BLaER1 treated with 17β-estradiol and CSF1 and Interleukin-3, amounts not matched to agents 10 nM and 100 nM (cell line): Measurements from ENCODE around the gene TEAD3.

ENCODE experiments used
- H3K27ac ChIP-seq, 11 experiments: shearing (Covaris generic); formaldehyde crosslinking; 2 replicates each; pipeline ENCODE4 v1.8.1; 2022
- H3K27me3 ChIP-seq, 11 experiments: shearing (Covaris generic); formaldehyde crosslinking; 2 replicates each; pipeline ENCODE4 v1.8.1; 2022
- H3K36me3 ChIP-seq, 11 experiments: shearing (Covaris generic); formaldehyde crosslinking; 2 replicates each; pipeline ENCODE4 v1.8.1; 2022
- H3K4me1 ChIP-seq, 10 experiments: shearing (Covaris generic); formaldehyde crosslinking; 2 replicates each; pipeline ENCODE4 v1.8.1; 2022
- H3K4me2 ChIP-seq, 11 experiments: shearing (Covaris generic); formaldehyde crosslinking; 2 replicates each; pipeline ENCODE4 v1.8.1; 2022
- H3K4me3 ChIP-seq, 10 experiments: shearing (Covaris generic); formaldehyde crosslinking; 2 replicates each; pipeline ENCODE4 v1.8.1; 2022
- H3K9ac ChIP-seq, 11 experiments: shearing (Covaris generic); formaldehyde crosslinking; 2 replicates each; pipeline ENCODE4 v1.8.1; 2022
- H3K9me3 ChIP-seq, 11 experiments: shearing (Covaris generic); formaldehyde crosslinking; replicated peaks in 1 of 11; 2 replicates each; pipeline ENCODE4 v1.8.1; 2022
- H4K20me1 ChIP-seq, 11 experiments: shearing (Covaris generic); formaldehyde crosslinking; 2 replicates each; pipeline ENCODE4 v1.8.1; 2022
- Cebpa-rat ChIP-seq, 11 experiments: shearing (Covaris generic); IDR thresholded peaks; 2 replicates each; pipeline ENCODE4 v1.8.1; 2022

TEAD3 gene

DNA sequence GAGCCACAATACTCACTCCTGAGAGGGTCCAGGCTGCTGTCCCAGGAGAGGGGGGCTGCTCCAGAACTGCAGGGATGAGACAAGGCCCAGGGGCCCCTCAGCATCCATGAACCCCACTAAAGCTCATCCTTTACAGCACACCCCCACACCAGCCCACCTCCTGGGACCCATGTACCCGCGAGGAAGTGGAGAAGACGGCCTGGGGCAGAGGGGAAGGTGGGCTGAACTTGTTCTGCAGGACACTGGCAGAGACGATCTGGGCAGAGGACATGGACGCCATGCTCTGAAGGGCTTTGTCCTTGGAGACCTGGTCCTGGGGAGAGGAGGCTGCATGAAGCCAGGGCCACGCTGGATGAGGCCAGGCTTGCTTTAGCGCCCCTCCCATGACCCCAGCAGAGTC lies 18.6 kb downstream of the TEAD3 start:
- Histone ChIP-seq H3K9ac (no peak overlapping the region), H3K27me3 (no peaks in the 10 kb centered on the region), H3K36me3 (peaks cover 2 to 22% (median 18%) of the 10 kb centered on the region in 11 experiments; a peak in 21 of 22 replicates), H3K4me3 (no peak overlapping the region), H4K20me1 (peaks cover 10 to 52% (median 32%) of the 10 kb centered on the region in 11 experiments; a peak in 21 of 22 replicates), H3K27ac (no peak overlapping the region), H3K4me1 (peaks cover 0 to 11% (median 0%) of the 10 kb centered on the region in 10 experiments; a peak in 3 of 20 replicates), H3K4me2 (no peak overlapping the region), H3K9me3 (no peaks in the 10 kb centered on the region)
- no peak for TF ChIP-seq Cebpa-rat (IDR thresholded peaks at IDR 0.05)

DNA sequence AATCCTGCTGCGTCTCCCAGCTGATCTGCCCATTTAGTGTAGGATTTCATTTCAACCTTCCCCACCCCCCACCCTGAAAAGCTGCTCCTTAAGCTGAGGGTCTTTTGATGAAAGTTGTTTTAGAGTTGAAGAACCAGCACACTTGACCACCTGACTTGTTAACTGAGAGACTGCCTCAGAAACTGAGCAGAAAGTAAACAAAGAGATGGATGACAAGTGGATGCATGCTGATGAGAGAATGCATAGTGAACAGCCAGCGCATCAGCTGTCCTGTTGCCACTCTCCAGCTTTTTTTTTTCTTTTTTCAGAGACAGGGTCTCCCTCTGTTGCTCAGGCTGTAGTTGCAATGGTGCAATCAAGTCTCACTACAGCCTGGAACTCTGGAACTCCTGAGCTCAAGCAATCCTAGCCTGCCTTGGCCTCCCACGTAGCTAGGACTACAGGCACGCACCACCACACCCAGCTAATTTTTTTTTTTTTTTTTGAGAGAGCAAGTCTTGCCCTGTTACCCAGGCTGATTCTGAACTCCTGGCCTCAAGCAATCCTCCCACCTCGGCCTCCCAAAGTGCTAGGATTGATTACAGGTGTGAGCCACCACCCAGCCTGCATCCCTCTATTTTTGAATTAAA lies 19.2 kb downstream of the TEAD3 start:
- Histone ChIP-seq H3K36me3 (peaks cover 8 to 28% (median 24%) of the 10 kb centered on the region in 11 experiments), H3K9ac (no peak overlapping the region)
- no peak for TF ChIP-seq Cebpa-rat (IDR thresholded peaks at IDR 0.05)

GRCh38 chr6:35477028-35477427 lies 19.9 kb downstream of the TEAD3 start:
- no peaks in the 10 kb centered on the region for H3K27me3 ChIP-seq
- H4K20me1 ChIP-seq: peaks cover 21 to 65% (median 45%) of the 10 kb centered on the region in 11 experiments; a peak in 21 of 22 replicates
- H3K4me3 ChIP-seq: no peak overlapping the region
- no peak for TF ChIP-seq Cebpa-rat (IDR thresholded peaks at IDR 0.05)
- H3K36me3 ChIP-seq: peaks cover 14 to 34% (median 30%) of the 10 kb centered on the region in 11 experiments
- H3K9ac ChIP-seq: no peak overlapping the region
- no peak overlapping the region for H3K4me2 ChIP-seq
- no peak overlapping the region for H3K27ac ChIP-seq
- no peaks in the 10 kb centered on the region for H3K9me3 ChIP-seq
- H3K4me1 ChIP-seq: peaks cover 0 to 21% (median 4%) of the 10 kb centered on the region in 10 experiments; a peak in 11 of 20 replicates

More for the DNA sequence above, 19.2 kb downstream of the TEAD3 start:
- peaks cover 15 to 58% (median 38%) of the 10 kb centered on the region in 11 experiments; a peak in 21 of 22 replicates for H4K20me1 ChIP-seq
- H3K27ac ChIP-seq: no peak overlapping the region
- H3K27me3 ChIP-seq: no peaks in the 10 kb centered on the region
- no peak overlapping the region for H3K4me2 ChIP-seq
- H3K4me1 ChIP-seq: peaks cover 0 to 15% (median 0%) of the 10 kb centered on the region in 10 experiments; a peak in 5 of 20 replicates
- H3K9me3 ChIP-seq: no peaks in the 10 kb centered on the region
- no peak overlapping the region for H3K4me3 ChIP-seq

GRCh38 chr6:35476004-35476403 lies 20.9 kb downstream of the TEAD3 start:
- Histone ChIP-seq H3K36me3 (peaks cover 25 to 44% (median 40%) of the 10 kb centered on the region in 11 experiments), H3K27ac (no peak overlapping the region), H4K20me1 (peaks cover 31 to 75% (median 55%) of the 10 kb centered on the region in 11 experiments), H3K9ac (no peak overlapping the region), H3K4me3 (no peak overlapping the region), H3K4me2 (no peak overlapping the region), H3K4me1 (peaks cover 8 to 32% (median 14%) of the 10 kb centered on the region in 10 experiments), H3K27me3 (no peaks in the 10 kb centered on the region), H3K9me3 (no peaks in the 10 kb centered on the region)
- TF ChIP-seq Cebpa-rat (IDR thresholded peaks at IDR 0.05): no peak

GRCh38 chr6:35475573-35475972 lies 21.3 kb downstream of the TEAD3 start:
- H3K9ac ChIP-seq: no peak overlapping the region
- TF ChIP-seq Cebpa-rat (IDR thresholded peaks at IDR 0.05): no peak
- H3K27me3 ChIP-seq: no peaks in the 10 kb centered on the region
- H3K4me2 ChIP-seq: no peak overlapping the region
- peaks cover 36 to 79% (median 59%) of the 10 kb centered on the region in 11 experiments for H4K20me1 ChIP-seq
- H3K9me3 ChIP-seq: no peaks in the 10 kb centered on the region
- H3K4me3 ChIP-seq: no peak overlapping the region
- peaks cover 12 to 36% (median 18%) of the 10 kb centered on the region in 10 experiments for H3K4me1 ChIP-seq
- peaks cover 29 to 49% (median 45%) of the 10 kb centered on the region in 11 experiments for H3K36me3 ChIP-seq
- no peak overlapping the region for H3K27ac ChIP-seq

- no peak overlapping the region for H3K9ac ChIP-seq
- no peak overlapping the region for H3K4me3 ChIP-seq
- peaks cover 17 to 39% (median 23%) of the 10 kb centered on the region in 10 experiments for H3K4me1 ChIP-seq
- no peak for TF ChIP-seq Cebpa-rat (IDR thresholded peaks at IDR 0.05)
- H4K20me1 ChIP-seq: peaks cover 41 to 84% (median 64%) of the 10 kb centered on the region in 11 experiments
- no peak overlapping the region for H3K4me2 ChIP-seq
- H3K9me3 ChIP-seq: no peaks in the 10 kb centered on the region
- H3K27ac ChIP-seq: no peak overlapping the region
- H3K36me3 ChIP-seq: peaks cover 34 to 54% (median 50%) of the 10 kb centered on the region in 11 experiments
- H3K27me3 ChIP-seq: no peaks in the 10 kb centered on the region
Observed at GRCh38 chr6:35474942-35475570, 21.8 kb downstream of the TEAD3 start.

DNA sequence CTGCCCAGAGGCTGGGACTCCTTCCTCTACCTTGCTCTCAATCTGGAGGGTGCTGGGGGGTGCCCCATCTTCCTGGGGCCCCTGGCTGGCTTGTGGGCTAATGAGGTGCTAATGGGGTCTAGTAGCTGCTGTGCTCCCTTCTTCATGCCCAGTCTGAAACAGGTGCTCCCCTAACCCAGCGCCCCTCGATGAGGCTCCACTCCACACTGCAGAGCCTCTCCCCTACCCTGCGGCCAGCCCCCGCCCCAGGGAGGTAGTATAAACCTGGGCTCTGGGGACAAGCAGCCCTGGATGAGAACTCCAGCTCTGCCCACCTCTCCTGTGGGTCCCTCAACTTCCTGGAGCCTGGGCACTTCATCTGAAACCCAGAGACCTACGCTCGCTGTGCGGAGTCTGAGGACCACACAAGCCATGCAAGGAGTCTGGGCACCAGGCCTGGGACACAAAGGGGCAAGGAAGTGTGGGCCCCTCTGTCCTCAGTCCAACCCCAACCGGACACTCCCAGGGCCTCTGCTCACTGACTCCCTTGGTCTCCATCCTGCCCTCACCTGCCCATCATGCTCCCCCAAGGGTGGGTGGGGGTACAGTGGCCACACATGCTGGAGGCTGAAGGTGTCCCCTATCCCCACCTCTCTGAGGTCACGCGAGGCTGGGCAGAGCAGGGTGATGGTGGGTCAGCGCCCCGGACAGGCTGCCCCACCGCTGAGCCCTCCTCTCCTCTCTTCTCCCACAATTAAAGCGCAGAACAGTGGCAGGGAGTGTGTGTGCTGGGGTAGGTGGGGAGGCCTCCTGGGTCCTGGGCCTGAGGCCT lies 22.5 kb downstream of the TEAD3 start:
- Histone ChIP-seq H3K4me2 (no peak overlapping the region), H4K20me1 (peaks cover 48 to 92% (median 72%) of the 10 kb centered on the region in 11 experiments), H3K4me3 (no peak overlapping the region), H3K9me3 (peaks cover 0 to 3% (median 0%) of the 10 kb centered on the region in 11 experiments; a peak in 2 of 22 replicates), H3K36me3 (peaks cover 41 to 61% (median 57%) of the 10 kb centered on the region in 11 experiments), H3K9ac (no peak overlapping the region; a peak in 2 of 22 replicates), H3K27ac (no peak overlapping the region), H3K4me1 (peaks cover 19 to 40% (median 27%) of the 10 kb centered on the region in 10 experiments), H3K27me3 (no peaks in the 10 kb centered on the region)
- no peak for TF ChIP-seq Cebpa-rat (IDR thresholded peaks at IDR 0.05)

GRCh38 chr6:35473850-35474130 lies 23.1 kb downstream of the TEAD3 start:
- Histone ChIP-seq H3K9me3 (peaks cover 0 to 8% (median 0%) of the 10 kb centered on the region in 11 experiments; a peak in 4 of 22 replicates), H3K4me2 (no peak overlapping the region), H3K4me3 (no peak overlapping the region), H3K9ac (no peak overlapping the region; a peak in 2 of 22 replicates), H3K27me3 (no peaks in the 10 kb centered on the region), H4K20me1 (peaks cover 53 to 97% (median 77%) of the 10 kb centered on the region in 11 experiments), H3K4me1 (peaks cover 19 to 40% (median 27%) of the 10 kb centered on the region in 10 experiments), H3K27ac (no peak overlapping the region), H3K36me3 (peaks cover 41 to 66% (median 61%) of the 10 kb centered on the region in 11 experiments)
- TF ChIP-seq Cebpa-rat (IDR thresholded peaks at IDR 0.05): no peak
